NCI-H2227 (cell line): ENCODE measurements around the gene GPR55.
A peak's percentile ranks its signal among the peaks of the same experiment; 100 is the strongest.

Experiments used
- DNase-seq: peaks from one replicate; lab custom pipeline; 2025; ENCODE audit not compliant: unreplicated experiment; lab: John Stamatoyannopoulos, UW

The GPR55 gene

DNA sequence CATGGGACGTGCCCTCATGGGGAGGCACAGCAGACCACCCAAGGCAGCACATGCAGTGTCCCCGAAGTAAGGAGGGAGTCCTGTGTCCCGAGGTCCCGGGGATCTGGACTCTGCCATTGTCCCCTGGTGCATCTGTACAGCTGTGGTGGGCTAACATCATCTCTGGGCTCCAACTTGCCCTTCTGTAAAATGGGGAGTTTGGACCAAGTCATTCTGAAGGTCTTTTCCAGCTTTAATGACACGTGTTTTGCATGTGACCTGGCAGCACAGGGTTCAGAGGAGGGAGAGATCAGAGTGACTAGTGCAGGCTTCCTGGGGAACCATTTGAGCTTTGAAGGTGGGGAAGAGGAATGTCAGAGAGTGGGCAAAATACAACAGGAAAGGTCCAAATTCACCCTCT lies 38.8 kb downstream of the GPR55 start:
- DNase-seq: peak; percentile 30

DNA sequence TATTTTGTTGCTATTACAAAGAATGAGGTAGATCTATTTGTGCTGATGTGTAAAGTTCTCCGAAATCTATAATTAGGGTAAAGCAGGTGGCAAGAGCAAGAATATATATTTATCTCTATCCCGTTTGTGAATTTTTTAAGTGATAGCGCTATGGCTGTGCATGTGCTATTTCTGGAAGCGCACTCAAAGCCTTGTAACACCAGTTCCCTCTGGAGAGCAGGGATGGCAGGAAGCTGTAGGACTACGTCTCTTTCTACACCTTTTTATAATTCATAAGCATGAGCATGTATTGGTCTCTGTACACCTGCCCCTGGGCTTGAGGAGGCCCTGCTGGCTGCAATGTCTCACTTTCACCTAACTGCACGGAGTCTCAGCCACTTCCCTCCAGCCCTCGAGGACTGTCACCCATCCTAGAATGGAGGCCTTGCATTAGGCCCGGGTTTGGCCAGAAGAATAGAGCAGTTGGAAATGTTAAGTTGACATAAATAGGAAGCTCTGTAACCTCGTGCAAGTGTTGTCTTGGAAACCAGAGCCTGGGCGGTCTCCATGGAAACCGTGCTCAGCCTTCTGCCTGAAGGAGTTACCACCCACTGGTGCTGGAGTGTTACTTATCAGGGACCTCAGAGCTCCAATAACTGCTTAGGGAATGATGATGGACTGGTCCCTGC lies 39.4 kb downstream of the GPR55 start:
- peak; percentile 98 for DNase-seq

DNA sequence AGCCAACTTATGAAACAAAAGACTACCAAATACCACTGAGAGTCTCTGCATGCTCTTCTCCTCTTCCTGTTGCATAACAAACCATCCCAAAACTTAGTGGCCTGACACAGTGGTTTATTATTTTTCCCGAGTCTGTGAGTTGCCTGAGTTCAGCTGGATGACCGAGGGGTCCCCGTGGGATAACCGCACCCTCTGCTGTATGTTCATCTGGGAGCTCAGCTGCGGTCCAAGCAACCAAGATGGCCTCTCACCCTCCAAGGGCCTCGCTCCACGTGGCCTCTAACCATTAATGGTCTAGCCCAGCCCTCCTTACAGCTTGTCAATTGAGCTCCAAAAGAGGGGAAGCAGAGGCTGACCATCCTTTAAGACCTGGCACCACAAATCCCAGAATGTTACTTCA lies 43.2 kb downstream of the GPR55 start:
- DNase-seq: no peak

DNA sequence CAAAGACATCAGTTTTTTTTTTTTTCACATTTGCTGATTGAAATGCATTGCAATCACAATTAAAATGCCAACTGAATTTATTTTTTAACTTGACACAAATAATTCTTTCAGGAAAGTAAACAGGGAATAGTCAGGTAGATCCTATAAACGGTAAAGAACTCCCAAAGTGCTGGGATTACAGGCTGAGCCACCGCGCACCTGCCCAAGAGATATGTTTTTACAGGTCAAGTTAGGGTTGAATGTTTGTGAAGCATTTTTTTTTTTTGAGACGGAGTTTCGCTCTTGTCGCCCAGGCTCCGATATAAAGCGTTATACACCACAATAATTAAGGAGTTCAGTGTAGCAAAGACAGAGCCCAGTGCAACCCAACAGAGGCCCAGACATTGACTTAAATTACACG lies 45.2 kb downstream of the GPR55 start:
- no peak for DNase-seq

DNA sequence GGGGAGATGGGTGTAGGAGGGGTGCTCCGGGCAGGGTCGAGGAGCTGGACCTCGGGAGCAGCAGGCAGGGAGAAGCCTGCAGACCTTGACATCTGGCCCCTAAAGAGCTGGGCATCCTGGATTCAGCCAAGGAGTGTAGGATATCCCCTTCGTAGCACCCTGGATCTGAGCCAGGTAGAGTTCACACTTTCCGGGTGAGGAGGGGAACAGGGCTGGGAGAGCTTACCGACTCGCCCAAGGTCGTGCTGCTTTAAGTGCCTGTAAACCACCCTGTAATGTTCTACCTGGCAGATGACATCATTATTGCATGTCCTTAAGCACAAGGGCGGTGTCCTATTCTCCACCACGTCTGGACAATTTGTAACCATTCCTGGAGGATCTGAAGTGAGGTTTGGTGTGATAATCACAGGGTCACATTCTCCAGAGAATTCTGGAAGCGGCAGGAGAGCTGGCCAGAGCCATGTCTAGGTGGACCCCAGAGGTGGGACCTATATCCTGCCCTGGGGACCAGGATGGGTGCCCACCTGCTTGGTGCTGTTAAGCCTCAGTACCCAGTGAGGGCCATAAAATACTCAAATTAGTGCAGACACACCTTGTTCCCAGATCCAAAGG lies 45.7 kb downstream of the GPR55 start:
- peak; percentile 26 for DNase-seq

DNA sequence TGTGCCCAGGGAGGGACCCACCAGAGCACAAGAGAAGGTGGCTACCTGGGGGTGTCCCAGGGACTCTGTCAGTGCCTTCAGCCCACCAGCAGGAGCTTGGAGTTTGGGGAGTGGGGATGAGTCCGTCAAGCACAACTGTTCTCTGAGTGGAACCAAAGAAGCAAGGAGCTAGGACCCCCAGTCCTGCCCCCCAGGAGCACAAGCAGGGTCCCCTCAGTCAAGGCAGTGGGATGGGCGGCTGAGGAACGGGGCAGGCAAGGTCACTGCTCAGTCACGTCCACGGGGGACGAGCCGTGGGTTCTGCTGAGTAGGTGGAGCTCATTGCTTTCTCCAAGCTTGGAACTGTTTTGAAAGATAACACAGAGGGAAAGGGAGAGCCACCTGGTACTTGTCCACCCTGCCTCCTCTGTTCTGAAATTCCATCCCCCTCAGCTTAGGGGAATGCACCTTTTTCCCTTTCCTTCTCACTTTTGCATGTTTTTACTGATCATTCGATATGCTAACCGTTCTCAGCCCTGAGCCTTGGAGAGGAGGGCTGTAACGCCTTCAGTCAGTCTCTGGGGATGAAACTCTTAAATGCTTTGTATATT lies 46.3 kb downstream of the GPR55 start:
- no peak for DNase-seq

DNA sequence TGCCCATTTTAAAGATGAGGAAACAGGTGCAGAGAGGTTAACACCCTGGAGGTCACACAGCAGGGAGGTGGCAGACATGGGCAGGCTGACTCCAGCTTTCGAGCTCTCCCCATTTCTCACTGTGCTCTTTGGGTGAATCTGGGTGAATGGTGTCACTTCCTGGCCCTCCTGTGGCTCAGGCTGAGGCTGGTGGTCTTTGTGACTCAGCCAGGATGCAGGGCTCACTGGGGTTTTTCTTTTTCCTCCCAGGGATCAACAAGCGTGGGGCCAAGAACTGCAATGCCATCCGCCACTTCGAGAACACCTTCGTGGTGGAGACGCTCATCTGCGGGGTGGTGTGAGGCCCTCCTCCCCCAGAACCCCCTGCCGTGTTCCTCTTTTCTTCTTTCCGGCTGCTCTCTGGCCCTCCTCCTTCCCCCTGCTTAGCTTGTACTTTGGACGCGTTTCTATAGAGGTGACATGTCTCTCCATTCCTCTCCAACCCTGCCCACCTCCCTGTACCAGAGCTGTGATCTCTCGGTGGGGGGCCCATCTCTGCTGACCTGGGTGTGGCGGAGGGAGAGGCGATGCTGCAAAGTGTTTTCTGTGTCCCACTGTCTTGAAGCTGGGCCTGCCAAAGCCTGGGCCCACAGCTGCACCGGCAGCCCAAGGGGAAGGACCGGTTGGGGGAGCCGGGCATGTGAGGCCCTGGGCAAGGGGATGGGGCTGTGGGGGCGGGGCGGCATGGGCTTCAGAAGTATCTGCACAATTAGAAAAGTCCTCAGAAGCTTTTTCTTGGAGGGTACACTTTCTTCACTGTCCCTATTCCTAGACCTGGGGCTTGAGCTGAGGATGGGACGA lies 47.1 kb downstream of the GPR55 start:
- peak; percentile 46 for DNase-seq

DNA sequence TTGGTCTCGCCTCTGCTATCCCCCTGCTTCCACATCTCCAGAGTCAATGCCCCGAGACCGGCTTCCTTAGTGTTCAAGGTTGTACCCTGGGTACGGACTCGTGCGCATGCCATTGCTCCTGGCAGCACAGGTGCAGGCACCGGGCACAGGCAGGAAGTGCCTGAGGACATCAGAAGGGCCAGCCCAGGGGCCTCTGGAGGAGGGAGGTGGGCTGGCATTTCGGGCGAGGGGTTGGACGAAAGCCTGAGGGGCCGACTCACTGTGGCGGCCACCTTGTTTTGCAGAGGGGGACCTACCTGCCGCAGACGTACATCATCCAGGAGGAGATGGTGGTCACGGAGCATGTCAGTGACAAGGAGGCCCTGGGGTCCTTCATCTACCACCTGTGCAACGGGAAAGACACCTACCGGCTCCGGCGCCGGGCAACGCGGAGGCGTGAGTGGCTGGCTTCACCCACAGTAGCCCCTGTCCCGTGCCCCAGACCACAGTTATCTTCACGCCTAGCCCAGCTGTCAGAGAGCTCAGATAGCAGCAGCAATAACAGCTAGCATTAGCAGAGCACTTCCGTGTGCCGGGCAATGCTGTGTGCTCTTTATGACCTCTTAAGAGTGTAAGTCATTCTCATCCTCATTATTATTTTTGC lies 47.8 kb downstream of the GPR55 start:
- DNase-seq: no peak

DNA sequence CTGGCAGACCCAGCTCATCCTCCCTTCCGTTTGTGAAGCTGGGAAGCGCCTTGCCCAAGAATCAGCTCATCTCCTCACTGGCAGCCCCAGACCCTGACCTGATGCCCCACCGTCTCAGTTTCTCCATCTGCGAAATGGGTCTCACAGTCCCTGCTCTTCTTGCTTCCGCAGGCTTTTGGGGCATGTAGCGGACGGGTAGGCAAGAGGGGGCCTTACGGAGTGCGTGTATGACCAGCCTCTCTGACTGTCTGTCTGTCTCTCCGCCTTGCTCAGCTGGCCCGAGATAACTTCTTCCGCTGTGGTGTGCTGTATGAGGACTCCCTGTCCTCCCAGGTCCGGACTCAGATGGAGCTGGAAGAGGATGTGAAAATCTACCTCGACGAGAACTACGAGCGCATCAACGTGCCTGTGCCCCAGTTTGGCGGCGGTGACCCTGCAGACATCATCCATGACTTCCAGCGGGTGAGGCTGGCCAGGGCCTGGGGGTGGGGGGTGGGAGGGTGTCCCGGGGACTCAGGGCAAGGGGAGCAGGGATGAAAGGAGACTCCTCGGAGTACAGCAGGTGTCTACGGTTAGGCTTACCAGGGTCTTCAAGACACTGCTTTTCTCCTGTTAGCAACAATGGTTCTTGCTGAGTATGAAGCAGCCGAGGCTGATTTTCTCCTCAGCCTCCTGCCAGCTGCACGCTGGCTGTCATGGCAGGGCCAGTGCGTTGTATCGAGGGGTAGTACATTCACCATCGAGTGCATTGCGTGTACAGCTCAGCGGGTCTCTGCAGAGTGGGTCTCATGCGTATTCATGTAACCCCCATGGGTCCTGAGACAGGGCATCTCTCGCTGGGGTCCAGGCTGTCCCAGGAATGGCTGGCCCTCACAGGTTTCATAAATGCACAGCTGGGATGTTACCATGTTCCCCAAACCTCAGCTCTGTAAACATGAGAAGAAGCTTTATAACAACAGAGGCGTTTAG lies 49.4 kb downstream of the GPR55 start:
- no peak for DNase-seq

DNA sequence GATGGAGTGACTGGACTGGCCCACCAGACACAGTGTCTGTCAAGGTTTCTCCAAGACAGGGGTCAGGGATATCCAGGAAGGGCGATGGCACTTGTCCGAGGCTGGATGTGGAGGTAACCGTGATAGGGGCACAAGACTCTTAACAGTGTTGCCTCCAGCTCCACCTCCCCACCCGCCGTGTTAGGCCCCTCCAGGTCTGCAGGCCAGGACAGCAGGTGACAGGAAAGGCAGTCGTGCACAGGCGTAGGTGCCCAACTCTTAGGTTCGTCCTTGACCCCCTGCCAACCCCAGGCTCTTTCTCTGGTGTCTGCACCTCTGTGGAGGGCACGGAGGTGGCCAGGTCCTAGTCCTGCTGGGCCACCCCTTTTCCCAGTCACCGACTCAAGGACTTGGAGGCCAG lies 50.2 kb downstream of the GPR55 start:
- no peak for DNase-seq

DNA sequence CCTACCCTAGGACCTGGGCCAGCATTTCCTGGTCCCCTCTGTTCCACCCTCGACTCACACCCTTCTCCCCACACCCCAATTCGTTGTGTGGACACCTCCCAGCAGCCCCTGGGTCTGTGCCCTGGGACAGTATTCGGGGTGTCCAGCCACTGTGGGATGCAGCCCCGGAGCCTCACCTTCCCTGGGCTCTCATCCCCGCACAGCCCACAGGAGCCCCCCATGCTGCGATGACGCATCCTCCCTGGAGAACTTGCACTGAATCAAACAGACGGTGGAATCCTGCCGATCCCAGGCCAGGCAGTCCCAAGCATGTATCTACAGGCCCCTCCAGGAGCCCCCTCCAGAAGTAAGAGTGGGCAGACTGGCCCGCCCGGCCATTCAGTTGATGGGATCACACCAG lies 50.6 kb downstream of the GPR55 start:
- DNase-seq: no peak

DNA sequence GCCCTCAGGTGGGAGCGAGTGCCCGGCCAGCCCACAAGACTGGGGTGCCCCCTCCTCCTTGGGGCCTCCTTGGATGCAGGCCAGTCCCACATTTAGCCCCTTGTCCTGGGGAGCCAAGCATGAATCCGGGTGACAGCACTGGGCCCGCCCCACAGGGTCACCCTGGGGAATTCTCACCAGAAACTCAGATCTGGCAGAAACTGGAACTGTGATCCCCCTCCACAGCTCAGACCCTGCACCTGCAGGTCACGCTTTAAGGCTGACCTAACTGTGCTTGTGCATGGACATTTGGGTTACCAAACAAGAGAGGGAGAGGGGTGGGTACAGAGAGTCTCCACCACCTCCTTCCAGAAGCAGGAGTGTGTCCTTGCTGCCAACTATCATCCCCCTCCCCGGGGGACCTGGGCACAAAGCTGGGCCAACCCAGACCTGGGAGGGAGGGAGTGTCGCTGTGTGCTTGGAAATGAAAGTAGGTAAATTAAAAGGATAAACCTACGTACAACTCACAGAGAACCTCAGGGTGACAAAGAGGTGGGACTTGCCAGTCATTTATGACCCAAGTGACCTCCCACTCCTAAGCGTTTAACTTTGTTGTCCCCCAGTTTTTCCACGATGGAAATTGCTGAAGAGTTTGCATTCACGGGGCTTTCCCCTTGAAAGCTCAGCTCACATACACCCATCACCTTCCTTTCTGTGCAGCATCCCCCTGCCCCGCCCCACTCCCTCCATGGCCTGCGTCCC lies 51.2 kb downstream of the GPR55 start:
- DNase-seq: no peak

DNA sequence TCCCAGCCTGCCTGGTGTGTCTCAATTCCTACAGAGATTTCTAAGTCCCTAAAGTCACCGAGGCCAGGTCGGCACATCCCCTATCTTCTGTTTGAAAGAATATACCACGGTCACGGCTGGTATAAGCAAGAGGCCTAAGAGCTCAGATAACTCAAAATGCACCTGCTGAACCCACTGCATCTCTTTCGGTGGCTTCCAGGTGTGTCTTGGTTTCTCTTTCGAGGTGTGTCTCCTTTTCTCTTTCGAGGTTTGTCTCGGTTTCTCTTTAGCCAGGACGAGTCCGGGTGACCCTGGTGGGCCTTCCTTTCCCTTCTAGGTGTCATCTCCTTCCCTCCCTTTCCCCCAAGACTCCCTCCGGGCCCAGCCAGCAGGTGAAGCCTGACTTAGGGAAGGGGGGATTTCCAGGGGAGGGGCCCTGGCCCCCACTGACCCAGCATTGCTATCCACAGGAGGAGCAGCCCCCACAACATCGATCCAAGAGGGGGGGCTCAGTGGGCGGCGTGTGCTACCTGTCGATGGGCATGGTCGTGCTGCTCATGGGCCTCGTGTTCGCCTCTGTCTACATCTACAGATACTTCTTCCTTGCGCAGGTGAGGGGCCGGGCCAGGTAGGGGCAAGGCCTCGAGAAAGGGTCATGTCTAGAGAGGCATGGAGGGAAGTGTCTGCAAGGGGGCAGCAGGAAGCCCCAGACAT lies 51.9 kb downstream of the GPR55 start:
- no peak for DNase-seq

DNA sequence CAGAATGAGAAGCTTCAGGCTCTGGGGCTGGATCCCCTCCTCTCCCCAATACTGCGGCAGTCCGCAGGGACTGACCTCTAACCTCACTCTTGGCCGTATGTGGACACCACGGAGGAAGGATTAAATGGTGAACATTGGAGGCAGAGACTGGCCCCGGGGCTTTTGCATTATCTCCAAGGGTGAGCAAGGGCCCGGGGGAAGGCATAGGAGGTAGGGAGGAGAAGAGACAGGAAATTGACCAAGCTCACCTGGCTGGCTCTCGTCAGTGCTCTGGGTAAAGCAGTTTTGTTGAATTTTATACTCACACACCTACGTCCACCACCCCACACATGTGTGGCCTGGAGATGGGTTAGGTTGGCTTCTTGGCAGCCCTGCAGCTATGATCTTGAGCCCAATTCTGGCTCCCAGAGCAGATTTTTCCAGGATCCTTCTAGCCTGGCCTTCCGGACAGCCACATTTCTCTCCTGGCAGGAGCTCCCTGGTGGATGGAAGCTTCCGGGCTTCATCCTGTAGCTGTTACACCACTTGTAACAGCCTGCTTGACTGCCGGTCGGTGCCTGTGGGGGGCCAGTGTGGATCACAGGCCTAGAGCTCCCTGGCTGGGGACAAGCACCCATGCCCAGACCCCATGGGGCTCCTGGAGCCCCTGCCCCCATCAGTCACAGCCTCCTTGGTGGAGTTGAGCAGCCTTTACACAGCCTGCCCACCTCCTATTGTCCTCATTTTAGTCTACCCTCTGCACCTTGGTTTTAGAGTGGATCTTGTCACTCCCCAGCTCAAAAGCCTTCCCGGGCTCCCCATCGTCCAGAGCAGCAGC lies 52.7 kb downstream of the GPR55 start:
- DNase-seq: no peak

DNA sequence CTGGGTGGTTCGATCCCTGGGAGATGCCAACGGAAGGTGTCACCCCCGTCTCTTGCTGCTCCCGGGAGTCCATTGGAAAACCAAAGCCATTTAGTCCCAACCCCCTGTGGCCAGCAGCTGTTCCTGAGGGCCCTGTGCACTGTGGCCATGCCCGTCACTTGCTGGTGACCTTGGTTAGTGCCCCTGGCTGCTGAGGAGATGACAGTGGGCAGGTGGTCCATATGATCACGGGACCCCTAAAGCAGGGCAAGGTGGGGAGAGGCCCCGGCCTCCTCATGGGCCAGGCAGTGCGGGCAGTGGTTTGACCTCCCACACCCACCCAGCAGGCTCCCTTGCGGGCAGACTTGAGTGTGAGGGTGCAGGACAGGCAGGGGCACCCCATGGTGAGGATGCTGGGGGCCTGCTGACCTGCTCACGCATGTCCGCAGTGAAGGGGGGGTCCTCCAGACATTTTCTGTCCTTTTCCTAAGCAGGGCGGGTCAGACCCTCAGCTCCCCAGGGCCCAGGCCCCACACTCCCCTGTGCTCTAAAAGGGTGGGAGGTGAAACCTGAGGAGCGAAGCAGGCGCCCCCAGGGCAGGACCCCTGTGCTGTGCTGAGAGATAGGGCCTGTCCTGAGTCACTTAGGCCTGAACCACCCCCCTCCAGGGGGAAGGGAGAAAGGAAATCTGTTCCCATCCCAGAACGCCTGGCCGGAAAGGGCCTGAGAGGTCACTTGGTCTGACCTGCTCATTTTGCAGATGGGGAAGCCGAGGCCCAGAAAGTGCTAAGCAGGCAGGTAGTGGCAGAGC lies 53.5 kb downstream of the GPR55 start:
- no peak for DNase-seq

DNA sequence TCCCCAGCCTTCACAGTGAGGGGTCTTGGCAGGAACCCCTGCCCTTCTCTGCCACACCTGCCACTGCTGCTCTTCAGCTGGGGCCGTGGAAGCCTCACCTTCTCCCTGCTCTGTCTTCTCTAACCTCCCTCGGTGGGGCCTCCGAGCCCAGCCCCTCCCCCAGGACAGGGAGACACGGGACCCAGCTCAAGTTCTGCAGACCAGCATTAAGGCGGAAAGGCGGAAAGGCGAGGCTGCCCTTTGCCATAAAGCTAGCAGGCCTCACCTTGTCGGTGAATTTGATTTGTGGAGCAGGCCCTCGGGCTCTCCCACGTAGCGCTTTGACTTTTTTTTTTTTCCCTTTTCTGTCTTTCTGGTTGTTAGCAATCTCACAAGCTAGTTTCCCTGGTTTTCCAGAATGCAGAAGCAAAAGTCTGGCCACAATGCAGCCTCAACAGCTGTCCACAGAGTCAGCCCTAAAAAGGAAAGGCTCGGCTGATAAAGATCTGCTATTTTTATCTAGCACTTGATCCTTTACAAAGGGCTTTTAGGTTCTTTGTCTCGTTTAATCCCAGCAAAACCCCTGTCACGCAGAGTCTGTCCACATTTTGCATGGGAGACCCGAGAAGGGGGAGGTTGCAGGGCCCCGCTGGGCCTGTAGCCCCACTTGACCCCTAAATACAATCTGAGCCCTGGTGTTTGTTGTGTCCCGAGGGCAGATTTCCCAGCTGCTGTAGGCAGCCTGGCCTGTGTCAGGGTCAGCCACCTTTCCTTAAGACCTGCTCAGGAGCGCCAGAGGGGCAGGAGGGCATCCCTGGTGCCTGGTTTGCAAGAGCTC lies 54.3 kb downstream of the GPR55 start:
- peak; percentile 39 for DNase-seq
